Fibroblast of pulmonary artery (primary cell): ENCODE data around the gene CIDEB.
"Not testable (repeated sequence)": the region's sequence is repeated elsewhere in the genome, so short reads cannot be mapped to it uniquely, and the experiment has no call there.

Source experiments
- DNase-seq: peaks from one replicate; pipeline ENCODE4 v3.0.0-alpha.2; 2010; ENCODE audit warnings: low read depth
- H3K4me3 ChIP-seq: replicated peaks from 2 replicates; pipeline ENCODE4 v1.5.1; 2011; ENCODE audit warnings: low read depth, mild to moderate bottlenecking, control low read depth, low read length, moderate library complexity
- CTCF ChIP-seq: IDR thresholded peaks from 2 replicates; pipeline ENCODE4 v1.5.1; 2011; ENCODE audit warnings: mild to moderate bottlenecking, control low read depth, low read length, inconsistent platforms; ENCODE audit errors: missing control alignments

The CIDEB gene

DNA sequence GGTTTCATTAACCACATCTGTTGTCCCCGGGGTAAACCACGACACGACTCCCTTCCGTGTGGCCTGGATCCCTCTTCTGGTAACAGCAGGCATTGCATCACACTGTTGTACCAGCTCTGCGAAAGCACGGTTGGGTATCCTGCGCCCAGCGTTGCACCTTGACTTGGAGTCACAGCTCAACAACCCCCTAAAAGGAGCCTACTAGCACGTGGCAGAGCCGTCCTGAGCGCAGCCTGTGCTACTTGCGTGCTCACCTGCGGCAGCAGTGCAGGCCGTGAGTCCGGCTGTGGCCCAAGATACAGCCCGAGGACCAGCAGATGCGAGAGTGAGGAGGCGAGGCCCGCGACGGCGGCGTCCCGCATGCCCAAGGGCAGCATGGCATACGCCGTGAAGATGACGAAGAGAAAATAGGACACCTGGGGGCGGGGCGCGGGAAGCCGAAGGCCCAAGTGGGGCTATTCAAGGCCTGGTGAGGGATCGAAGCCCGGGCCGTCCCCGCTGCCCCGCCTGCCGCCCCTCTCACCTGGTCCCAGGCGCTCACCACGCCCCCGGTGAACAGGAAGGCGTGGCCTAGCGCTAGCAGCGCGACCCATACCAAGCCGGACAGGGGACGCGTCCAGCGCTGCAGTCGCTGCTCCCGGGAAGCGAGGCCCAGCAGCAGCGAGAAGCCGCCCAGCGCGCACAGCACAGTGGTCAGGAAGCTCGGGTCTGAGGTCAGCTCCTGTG, 24.7 kb upstream of the CIDEB start:
- peak; percentile 65 for DNase-seq
- peak; percentile 76 for TF ChIP-seq CTCF
- peak overlapping the region; percentile 7 for H3K4me3 ChIP-seq

DNA sequence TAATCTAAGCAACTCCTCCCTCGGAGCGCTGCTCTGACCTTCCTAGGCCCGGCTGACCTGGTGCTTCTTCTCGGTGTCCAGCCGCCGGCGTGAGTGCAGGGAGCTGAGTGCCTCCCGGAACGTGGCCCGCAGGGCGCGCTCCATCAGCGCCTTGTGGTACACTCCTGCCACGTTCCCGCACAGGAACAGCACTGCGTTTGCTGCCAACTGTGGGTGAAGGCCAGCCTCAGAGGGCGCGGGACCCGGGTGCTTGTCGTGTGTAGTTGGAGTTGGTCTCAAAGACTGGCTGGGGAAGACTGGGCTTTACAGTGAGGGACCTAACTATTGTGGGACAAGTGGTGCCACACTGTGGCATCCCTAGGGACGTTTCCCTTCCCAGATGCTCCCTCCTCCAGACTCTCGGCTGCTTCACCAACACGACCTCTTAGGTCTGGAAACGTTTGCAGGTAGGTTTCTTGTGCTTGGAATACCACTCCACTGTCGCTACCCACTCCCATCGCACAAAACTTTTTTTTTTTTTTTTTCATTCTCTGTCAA, 24.0 kb upstream of the CIDEB start:
- no peak for DNase-seq
- H3K4me3 ChIP-seq = no peak overlapping the region
- no peak for TF ChIP-seq CTCF

DNA sequence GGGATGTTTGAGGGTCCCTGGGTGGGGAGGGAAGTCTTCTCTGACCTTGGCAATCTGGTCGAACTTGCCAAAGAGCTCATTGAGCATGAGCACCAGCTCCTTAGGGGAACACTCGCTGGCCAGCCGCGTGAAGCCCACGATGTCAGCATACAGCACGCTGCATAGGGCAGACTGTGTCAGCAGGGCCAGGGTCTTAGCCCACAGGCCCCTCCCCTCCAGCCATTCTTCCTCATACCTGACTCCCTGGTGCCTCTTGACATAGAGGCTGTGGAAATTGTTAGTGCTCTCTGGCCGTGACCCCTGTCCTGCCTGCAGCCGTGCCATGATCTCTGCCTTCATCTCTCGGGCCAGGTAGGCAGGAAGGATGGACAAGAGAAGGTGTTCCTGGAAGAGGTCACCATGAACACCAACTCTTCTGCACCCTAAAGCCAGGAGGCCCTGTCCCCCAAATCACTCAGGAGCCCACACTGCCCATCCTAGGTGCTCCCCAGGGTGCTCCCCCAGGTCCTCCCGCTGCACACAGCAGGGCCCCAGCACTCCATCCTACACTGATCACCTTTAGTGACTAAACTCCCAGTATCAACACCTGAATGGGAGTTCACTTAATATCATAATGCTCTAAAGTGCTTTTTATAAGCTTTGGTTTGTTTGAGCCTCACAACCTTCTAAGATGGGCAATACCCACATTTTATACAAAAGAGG, 23.3 kb upstream of the CIDEB start:
- no peak overlapping the region for H3K4me3 ChIP-seq
- no peak for TF ChIP-seq CTCF
- DNase-seq = no peak

DNA sequence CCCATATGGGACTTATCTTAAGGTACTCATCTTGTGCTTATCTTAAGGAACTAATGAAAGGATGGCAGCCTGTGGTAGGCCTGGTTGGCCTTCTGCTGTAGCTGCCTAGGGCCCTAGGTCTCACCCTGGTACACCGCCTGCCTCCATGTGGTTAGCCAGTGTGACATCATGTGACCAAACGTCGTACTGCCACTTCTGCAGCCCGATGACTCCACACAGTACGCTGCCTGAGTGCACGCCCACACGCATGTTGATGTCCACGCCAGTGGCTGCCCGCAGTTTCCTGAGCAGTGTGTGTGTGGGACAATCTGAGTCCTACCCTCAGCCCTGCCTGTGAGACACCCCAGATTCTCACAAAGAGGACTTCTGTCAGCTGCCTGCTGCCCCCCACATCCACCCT, 22.0 kb upstream of the CIDEB start:
- no peak for DNase-seq
- no peak for TF ChIP-seq CTCF
- H3K4me3 ChIP-seq = no peak overlapping the region

GRCh38 chr14:24329073-24329663, 21.4 kb upstream of the CIDEB start:
- no peak overlapping the region for H3K4me3 ChIP-seq
- no peak for DNase-seq
- TF ChIP-seq CTCF = no peak

DNA sequence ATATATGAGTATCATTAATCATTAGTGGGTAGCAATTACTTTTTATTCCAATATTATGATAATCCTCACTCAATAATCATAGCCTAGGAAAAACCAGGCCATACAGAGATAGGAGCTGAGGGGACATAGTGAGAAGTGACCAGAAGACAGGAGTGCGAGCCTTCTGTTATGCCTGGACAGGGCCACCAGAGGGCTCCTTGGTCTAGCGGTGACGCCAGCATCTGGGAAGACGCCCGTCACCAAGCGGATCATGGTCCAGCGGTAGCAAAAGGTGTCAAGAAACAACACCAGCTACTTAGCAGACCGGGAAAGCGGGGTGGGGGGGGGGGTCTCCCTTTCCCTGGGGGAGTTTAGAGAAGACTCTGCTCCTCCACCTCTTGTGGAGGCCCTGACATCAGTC, 20.1 kb upstream of the CIDEB start:
- peak; percentile 32 for TF ChIP-seq CTCF
- DNase-seq = peak; percentile 33
- H3K4me3 ChIP-seq = not testable (repeated sequence)
